H1 (cell line): ENCODE results near the gene USP7. TPM values are rescaled to one million over a fixed set of nuclear protein-coding genes. Genes with fewer than 3 reads are reported as not detected.

Experiments used
- SP2 ChIP-seq: IDR thresholded peaks from 2 replicates; pipeline ENCODE4 v1.6.1; 2012; ENCODE audit warnings: mild to moderate bottlenecking, low read length, inconsistent platforms
- polyA plus RNA-seq, 7 experiments: library from polyadenylated mRNA; depleted of rRNA in 3 of 7; stranded (reverse) in 5 of 7; unstranded in 2 of 7; fragments of >200 nt in 5 of 7; fragments of 200-250 nt in 2 of 7; gene quantifications; 1 replicate in 5 of 7; 2 replicates in 1 of 7; 4 replicates in 1 of 7; pipeline versions ENCODE4 v1.2.1 to v1.2.3, GENCODE V29; 2011 to 2013; ENCODE audit warnings: missing spikeins in 2 of 7, mixed read lengths in 2 of 7
- total RNA-seq: library from RNA; stranded (reverse); fragmentation: NEBNext Ultra II Directional; extraction: Animal tissue kit (Norgen Biotek cat#: 25700); gene quantifications from 2 replicates; pipeline ENCODE4 v1.2.1, GENCODE V29; 2021
- TF ChIP-seq, protein P1 (sequence below): fragments of 300-600 bp; sonication (generic); IDR thresholded peaks from 2 replicates; pipeline ENCODE4 v1.7.1; 2012; ENCODE audit warnings: low read length, moderate library complexity, mild to moderate bottlenecking, inconsistent platforms; ENCODE audit not compliant: insufficient replicate concordance

Gene USP7
- total and polyA plus RNA-seq, 2 of the 8 experiments (the other 6 are each of a cell fraction or from before 2014, with no cell fraction given), result 21.3 to 211 TPM

DNA sequence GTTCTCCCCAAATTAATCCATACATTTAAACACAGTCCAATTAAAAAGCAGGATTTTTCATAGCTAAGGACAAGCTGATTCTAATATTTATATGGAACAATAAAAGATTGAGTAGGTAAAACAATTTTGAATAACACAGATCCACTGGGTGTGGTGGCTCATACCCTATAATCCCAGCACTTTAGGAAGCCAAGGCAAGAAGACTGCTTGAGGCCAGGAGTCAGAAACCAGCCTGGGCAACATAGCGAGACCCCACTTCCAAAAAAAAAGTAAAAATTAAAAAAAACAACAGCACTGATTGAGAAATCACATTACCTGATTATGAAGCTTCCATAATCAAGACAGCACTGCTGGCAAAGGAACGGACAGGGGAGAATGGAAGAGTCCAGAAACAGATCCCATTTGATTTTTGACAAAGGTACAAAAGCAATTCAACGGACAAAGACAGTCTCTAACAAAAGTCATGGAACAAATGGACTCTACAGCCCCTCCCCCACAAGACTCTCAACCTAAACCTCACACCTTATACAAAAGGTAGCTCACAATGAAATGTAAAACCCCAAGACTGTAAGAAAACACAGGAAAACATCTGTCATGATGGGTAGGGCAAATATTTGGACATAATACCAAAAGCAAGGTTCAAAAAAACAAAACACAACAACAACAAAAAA, 17.9 kb downstream of the USP7 start (continued):
- TF ChIP-seq, protein P1, sequence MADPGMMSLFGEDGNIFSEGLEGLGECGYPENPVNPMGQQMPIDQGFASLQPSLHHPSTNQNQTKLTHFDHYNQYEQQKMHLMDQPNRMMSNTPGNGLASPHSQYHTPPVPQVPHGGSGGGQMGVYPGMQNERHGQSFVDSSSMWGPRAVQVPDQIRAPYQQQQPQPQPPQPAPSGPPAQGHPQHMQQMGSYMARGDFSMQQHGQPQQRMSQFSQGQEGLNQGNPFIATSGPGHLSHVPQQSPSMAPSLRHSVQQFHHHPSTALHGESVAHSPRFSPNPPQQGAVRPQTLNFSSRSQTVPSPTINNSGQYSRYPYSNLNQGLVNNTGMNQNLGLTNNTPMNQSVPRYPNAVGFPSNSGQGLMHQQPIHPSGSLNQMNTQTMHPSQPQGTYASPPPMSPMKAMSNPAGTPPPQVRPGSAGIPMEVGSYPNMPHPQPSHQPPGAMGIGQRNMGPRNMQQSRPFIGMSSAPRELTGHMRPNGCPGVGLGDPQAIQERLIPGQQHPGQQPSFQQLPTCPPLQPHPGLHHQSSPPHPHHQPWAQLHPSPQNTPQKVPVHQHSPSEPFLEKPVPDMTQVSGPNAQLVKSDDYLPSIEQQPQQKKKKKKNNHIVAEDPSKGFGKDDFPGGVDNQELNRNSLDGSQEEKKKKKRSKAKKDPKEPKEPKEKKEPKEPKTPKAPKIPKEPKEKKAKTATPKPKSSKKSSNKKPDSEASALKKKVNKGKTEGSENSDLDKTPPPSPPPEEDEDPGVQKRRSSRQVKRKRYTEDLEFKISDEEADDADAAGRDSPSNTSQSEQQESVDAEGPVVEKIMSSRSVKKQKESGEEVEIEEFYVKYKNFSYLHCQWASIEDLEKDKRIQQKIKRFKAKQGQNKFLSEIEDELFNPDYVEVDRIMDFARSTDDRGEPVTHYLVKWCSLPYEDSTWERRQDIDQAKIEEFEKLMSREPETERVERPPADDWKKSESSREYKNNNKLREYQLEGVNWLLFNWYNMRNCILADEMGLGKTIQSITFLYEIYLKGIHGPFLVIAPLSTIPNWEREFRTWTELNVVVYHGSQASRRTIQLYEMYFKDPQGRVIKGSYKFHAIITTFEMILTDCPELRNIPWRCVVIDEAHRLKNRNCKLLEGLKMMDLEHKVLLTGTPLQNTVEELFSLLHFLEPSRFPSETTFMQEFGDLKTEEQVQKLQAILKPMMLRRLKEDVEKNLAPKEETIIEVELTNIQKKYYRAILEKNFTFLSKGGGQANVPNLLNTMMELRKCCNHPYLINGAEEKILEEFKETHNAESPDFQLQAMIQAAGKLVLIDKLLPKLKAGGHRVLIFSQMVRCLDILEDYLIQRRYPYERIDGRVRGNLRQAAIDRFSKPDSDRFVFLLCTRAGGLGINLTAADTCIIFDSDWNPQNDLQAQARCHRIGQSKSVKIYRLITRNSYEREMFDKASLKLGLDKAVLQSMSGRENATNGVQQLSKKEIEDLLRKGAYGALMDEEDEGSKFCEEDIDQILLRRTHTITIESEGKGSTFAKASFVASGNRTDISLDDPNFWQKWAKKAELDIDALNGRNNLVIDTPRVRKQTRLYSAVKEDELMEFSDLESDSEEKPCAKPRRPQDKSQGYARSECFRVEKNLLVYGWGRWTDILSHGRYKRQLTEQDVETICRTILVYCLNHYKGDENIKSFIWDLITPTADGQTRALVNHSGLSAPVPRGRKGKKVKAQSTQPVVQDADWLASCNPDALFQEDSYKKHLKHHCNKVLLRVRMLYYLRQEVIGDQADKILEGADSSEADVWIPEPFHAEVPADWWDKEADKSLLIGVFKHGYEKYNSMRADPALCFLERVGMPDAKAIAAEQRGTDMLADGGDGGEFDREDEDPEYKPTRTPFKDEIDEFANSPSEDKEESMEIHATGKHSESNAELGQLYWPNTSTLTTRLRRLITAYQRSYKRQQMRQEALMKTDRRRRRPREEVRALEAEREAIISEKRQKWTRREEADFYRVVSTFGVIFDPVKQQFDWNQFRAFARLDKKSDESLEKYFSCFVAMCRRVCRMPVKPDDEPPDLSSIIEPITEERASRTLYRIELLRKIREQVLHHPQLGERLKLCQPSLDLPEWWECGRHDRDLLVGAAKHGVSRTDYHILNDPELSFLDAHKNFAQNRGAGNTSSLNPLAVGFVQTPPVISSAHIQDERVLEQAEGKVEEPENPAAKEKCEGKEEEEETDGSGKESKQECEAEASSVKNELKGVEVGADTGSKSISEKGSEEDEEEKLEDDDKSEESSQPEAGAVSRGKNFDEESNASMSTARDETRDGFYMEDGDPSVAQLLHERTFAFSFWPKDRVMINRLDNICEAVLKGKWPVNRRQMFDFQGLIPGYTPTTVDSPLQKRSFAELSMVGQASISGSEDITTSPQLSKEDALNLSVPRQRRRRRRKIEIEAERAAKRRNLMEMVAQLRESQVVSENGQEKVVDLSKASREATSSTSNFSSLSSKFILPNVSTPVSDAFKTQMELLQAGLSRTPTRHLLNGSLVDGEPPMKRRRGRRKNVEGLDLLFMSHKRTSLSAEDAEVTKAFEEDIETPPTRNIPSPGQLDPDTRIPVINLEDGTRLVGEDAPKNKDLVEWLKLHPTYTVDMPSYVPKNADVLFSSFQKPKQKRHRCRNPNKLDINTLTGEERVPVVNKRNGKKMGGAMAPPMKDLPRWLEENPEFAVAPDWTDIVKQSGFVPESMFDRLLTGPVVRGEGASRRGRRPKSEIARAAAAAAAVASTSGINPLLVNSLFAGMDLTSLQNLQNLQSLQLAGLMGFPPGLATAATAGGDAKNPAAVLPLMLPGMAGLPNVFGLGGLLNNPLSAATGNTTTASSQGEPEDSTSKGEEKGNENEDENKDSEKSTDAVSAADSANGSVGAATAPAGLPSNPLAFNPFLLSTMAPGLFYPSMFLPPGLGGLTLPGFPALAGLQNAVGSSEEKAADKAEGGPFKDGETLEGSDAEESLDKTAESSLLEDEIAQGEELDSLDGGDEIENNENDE, result no peak
- no peak for TF ChIP-seq SP2
